AG04449 (cell line): ENCODE data around the gene NCOR2.

Source experiments
- CTCF ChIA-PET: fragments of 350-600 bp; formaldehyde crosslinking; extraction: SDS; loops from one replicate; lab custom pipeline; 2021; ENCODE audit warnings: antibody characterized with exemption; lab: Yijun Ruan, JAX
- POLR2A ChIA-PET: fragments of 400-600, 350-600 bp; formaldehyde crosslinking; extraction: SDS; loops from one replicate; lab custom pipeline; 2020; ENCODE audit warnings: antibody characterized with exemption, inconsistent platforms; lab: Yijun Ruan, JAX
- DNase-seq: peaks from one replicate; pipeline ENCODE4 v3.0.0-alpha.2; 2010; ENCODE audit warnings: low read depth, low spot score
- H3K4me3 ChIP-seq: 2 replicates; pipeline ENCODE4 v1.5.1; 2011; ENCODE audit warnings: low read depth, mild to moderate bottlenecking, control low read depth, low read length
- TF ChIP-seq, protein P1 (sequence below): IDR thresholded peaks from one replicate; pipeline ENCODE4 v1.5.1; 2011; ENCODE audit warnings: mild to moderate bottlenecking, moderate library complexity, low read length, control low read depth, inconsistent platforms; ENCODE audit not compliant: insufficient read depth; ENCODE audit errors: missing control alignments

Gene NCOR2

DNA sequence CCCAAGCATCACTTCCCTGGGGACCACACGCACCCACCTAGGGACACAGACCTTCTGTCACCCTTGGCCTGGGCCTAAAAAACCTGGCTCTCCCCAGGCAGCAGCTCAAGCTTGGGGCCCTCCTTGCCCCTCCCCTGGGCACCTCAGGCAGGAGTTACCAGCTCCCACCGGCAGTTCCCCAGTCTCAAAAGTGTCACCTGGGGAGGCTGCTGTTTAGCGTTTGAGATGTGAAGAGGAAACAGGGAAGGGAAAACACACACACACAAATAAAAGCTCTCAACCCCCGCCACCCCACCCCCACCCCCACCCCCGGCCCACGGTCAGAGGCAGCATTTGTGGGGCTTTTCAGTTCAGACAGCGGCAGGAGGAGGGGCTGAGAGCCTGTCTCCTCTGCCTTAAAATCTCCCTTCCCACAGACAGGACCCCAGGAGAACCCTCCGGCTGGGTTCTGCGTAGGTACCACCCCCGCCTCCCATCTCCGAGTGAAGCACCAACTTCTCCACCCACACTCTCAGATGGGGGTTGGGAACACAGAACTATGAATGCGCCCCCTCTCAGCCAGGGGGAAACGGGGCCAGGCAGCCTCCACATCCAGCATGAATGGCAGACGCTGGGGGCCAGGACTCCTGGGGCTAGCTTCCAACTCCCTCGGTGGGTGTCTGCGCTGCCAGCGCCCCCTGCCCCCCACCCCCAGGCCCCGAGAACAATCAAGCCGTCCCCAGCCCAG lies 3.0 kb downstream of the NCOR2 start:
- DNase-seq, result no peak
- H3K4me3 ChIP-seq, result peak overlapping the region; percentile 86
- ChIA-PET CTCF (interaction anchor here (1.0 to 8.1 kb wide), 7 partner anchors 10 to 532 kb away, joined by 3 to 83 read pairs (median 3); no protein-coding TSS in a partner anchor), POLR2A (no interaction called here)
- TF ChIP-seq, protein P1, sequence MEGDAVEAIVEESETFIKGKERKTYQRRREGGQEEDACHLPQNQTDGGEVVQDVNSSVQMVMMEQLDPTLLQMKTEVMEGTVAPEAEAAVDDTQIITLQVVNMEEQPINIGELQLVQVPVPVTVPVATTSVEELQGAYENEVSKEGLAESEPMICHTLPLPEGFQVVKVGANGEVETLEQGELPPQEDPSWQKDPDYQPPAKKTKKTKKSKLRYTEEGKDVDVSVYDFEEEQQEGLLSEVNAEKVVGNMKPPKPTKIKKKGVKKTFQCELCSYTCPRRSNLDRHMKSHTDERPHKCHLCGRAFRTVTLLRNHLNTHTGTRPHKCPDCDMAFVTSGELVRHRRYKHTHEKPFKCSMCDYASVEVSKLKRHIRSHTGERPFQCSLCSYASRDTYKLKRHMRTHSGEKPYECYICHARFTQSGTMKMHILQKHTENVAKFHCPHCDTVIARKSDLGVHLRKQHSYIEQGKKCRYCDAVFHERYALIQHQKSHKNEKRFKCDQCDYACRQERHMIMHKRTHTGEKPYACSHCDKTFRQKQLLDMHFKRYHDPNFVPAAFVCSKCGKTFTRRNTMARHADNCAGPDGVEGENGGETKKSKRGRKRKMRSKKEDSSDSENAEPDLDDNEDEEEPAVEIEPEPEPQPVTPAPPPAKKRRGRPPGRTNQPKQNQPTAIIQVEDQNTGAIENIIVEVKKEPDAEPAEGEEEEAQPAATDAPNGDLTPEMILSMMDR, result no peak

DNA sequence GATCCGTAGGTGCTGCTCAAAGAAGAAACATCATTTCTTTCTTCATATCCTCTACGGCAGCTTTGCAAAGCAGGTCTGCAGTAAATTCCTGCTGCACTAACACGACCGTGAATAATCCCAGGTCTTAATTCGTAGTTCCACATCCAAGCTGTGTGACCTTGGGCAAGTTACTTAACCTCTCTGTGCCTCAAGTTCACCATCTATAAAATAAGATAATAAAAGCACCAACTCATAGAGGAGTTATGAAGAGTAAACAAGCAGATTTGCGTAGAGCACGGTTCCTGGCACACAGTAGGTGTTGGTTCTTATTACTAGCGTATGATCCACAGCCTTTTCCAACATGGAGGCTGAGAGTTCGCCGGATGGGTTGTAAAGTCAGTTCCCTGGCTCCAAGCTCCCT lies 3.6 kb downstream of the NCOR2 start:
- POLR2A ChIA-PET, result no interaction called here
- TF ChIP-seq, protein P1, result no peak
- no peak for DNase-seq
- CTCF ChIA-PET, result interaction anchor here (1.0 to 8.1 kb wide), 4 partner anchors 9 to 203 kb away, joined by 3 to 83 read pairs (median 4); no protein-coding TSS in a partner anchor
- peak overlapping the region; percentile 18 for H3K4me3 ChIP-seq

DNA sequence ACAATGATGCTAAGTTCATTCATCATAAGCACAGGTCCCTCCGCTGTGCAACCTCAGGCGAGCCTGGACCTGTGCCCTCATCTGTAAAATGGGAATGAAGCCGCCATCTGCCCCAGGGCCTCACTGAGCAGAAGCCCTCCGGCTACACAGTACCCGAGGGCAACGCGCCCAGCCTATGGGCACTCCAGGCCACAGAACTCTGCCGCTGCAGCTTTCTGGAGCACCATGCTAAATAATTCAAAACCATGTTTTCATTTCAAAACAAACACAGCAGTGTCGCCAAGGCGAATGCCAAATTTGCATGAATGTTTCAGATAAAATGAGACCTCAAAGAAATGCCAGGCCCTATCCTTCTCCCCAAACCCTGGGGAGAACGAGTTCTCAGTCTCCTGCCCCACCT lies 4.0 kb downstream of the NCOR2 start:
- DNase-seq, result no peak
- H3K4me3 ChIP-seq, result no peak overlapping the region
- CTCF ChIA-PET, result interaction anchor here (1.0 to 8.1 kb wide), 3 partner anchors 9 to 204 kb away, joined by 3 to 83 read pairs (median 4); no protein-coding TSS in a partner anchor
- POLR2A ChIA-PET, result no interaction called here
- TF ChIP-seq, protein P1, result no peak

DNA sequence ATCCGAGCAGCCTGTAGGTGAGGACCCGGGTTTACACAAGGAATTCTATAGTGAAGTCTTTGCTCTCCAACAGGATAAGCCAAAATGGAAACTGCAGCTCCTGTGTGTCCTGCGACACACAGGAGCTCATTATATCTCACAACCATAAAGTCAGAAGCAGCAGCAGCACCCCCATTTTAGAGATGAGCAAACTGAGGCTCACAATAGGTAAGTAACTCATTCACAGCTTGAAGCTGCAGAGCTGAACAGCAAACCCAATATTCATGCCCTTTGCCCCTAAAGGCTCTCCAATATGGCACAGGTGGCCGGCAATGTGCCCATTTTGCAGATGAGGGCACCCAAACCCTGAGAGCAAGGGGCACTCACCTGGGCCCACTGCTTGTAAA lies 4.6 kb downstream of the NCOR2 start:
- DNase-seq, result no peak
- ChIA-PET POLR2A (no interaction called here), CTCF (interaction anchor here (1.1 to 8.1 kb wide), 2 partner anchors 46 to 204 kb away, joined by 3 to 83 read pairs; no protein-coding TSS in a partner anchor)
- TF ChIP-seq, protein P1, result no peak
- no peak overlapping the region for H3K4me3 ChIP-seq

DNA sequence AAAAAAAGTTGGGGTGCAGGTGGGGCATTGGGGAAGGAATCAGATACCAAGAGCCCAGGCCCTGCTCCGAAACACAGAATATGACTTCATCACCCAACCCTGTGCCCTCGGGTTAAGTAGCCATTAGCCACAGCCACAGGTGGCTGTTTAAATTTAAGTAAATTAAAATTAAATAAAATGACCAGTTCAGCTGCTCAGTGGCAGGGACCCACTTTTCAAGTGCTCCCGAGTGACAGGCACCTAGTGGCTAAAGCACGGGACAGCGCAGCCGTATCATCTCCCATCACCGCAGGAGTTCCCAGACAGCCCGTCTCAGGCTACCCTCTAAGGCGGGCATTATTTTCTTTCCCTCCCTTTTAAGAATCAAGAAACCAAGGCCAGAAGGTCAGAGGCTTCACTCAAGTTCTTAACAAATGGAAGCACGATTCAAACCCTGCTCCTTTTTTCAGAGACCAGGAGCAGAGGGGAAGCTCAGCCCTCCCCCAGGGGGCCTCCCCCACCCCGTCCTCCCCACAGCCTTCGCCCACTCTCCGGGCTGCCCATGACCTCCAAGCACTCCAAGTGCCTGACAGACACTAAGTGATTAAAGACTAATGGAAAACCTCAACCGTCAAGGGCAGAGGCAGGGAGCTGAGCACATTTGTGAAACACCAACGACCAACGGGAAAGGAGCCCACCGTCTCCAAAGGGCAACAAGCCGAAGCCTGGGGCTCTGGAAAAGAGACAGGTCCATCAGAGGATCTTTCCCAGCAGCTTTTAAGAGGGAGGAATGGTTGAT lies 5.2 kb downstream of the NCOR2 start:
- H3K4me3 ChIP-seq, result no peak overlapping the region
- CTCF ChIA-PET, result interaction anchor here (8.1 kb wide), 1 partner anchor 205 kb away, joined by 83 read pairs; no protein-coding TSS in a partner anchor
- POLR2A ChIA-PET, result no interaction called here
- TF ChIP-seq, protein P1, result no peak
- no peak for DNase-seq

DNA sequence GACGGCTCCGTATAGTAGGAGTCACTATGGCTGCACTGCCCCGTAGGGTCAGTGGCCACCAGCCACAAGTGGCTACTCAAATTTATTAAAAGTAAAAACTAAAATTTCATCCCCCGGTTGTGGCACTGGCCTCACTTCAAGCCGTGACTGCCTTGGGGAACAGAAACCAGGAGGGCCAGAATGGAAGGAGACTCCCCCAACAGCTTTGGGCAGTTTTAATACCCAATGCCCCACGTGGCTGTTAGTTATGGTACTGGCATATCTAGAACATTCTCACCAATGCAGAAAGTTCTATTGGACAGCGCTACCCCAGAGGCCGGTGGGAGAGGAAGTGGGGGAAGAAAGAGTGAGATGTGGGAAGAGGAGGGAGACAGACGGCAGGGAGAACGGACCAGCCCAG lies 6.2 kb downstream of the NCOR2 start:
- TF ChIP-seq, protein P1, result no peak
- POLR2A ChIA-PET, result no interaction called here
- CTCF ChIA-PET, result interaction anchor here (0.6 to 8.1 kb wide), 4 partner anchors 9 to 210 kb away, joined by 3 to 83 read pairs (median 3); no protein-coding TSS in a partner anchor
- no peak for DNase-seq
- no peak overlapping the region for H3K4me3 ChIP-seq
